HCT116 (cell line): Measurements from ENCODE around the gene KLHL22. TPM values are rescaled to one million over a fixed set of nuclear protein-coding genes. Genes with fewer than 3 reads are reported as not detected.
A peak's percentile ranks its signal among the peaks of the same experiment; 100 is the strongest.

Experiments
- ATAC-seq: fragments of 200-7000 bp; cut with Tn5 transposase; 2 replicates; pipeline ENCODE4 v1.9.1; 2020; ENCODE audit warnings: mild to moderate bottlenecking, moderate library complexity
- BruUV-seq: library from RNA; stranded (reverse); fragments of 400-500 nt; replicated peaks from 2 replicates; lab custom pipeline; 2021; lab: Mats Ljungman, UMichigan
- CTCF ChIA-PET: fragments of 300-600 bp; sonication (Branson Sonifier 250); formaldehyde crosslinking; loops from one replicate; lab custom pipeline; 2021; ENCODE audit warnings: antibody characterized with exemption; lab: Charles Lee
- POLR2A ChIA-PET: fragments of 300-600, 350-600 bp; sonication (Branson Sonifier 250); formaldehyde crosslinking; loops from one replicate; lab custom pipeline; 2021; ENCODE audit warnings: antibody characterized with exemption; lab: Charles Lee
- RAD21 ChIA-PET, 2 experiments: fragments of 300-600 bp; sonication (Branson Sonifier 250); formaldehyde crosslinking; loops; one replicate each; lab custom pipeline; 2023; ENCODE audit warnings: low total read pairs in 2 of 2; ENCODE audit not compliant: uncharacterized antibody in 2 of 2, unreplicated experiment in 2 of 2, low non-redundant PET in 1 of 2; lab: Charles Lee
- DNase-seq: peaks from one replicate; pipeline ENCODE4 v3.0.0-alpha.2; 2010; ENCODE audit warnings: low read depth, low spot score
- H2AFZ ChIP-seq: fragments of 200-600 bp; shearing (Covaris generic), sonication (generic); 2 replicates; pipeline ENCODE4 v1.6.1; 2017; ENCODE audit warnings: low read depth, mixed run types, mixed read lengths, antibody characterized with exemption, low read length; ENCODE audit not compliant: poor library complexity, severe bottlenecking
- H3K27ac ChIP-seq: 2 replicates; pipeline ENCODE4 v1.5.1; 2012; ENCODE audit warnings: low read depth, low read length
- H3K27me3 ChIP-seq: fragments of 200-600 bp; sonication (generic); 2 replicates; pipeline ENCODE4 v1.6.1; 2016; ENCODE audit warnings: mixed run types, low read length, mixed read lengths; ENCODE audit not compliant: insufficient read depth
- H3K36me3 ChIP-seq, 2 experiments: fragments of 200-500 bp in 1 of 2; fragments of 200-600 bp in 1 of 2; sonication (Bioruptor generic) in 1 of 2; sonication (generic) in 1 of 2; 2 replicates each; pipeline versions ENCODE4 v1.5.1 to v1.6.1; 2014 to 2016; ENCODE audit warnings: low read length in 2 of 2, inconsistent platforms in 1 of 2, mixed read lengths in 1 of 2, mixed run types in 1 of 2; ENCODE audit not compliant: insufficient read depth in 2 of 2, control insufficient read depth in 1 of 2
- H3K4me1 ChIP-seq, 2 experiments: fragments of 200-600 bp in 1 of 2; sonication (generic) in 1 of 2; 2 replicates each; pipeline versions ENCODE4 v1.5.1 to v1.6.1; 2012 to 2017; ENCODE audit warnings: low read length in 2 of 2, inconsistent platforms in 1 of 2, mild to moderate bottlenecking in 1 of 2, mixed read lengths in 1 of 2, mixed run types in 1 of 2, moderate library complexity in 1 of 2; ENCODE audit not compliant: insufficient read depth in 2 of 2, control insufficient read depth in 1 of 2
- H3K4me2 ChIP-seq: fragments of 200-600 bp; sonication (generic); 2 replicates; pipeline ENCODE4 v1.6.1; 2017; ENCODE audit warnings: mixed run types, low read length, mixed read lengths
- H3K4me3 ChIP-seq, 2 experiments: fragments of 200-600 bp in 1 of 2; sonication (generic) in 1 of 2; replicated peaks in 1 of 2; 2 replicates each; pipeline ENCODE4 v1.5.1; 2011 to 2016; ENCODE audit warnings: low read length in 2 of 2, control low read depth in 1 of 2, low read depth in 1 of 2, mild to moderate bottlenecking in 1 of 2, mixed read lengths in 1 of 2, mixed run types in 1 of 2
- H3K79me2 ChIP-seq: fragments of 200-600 bp; sonication (generic); 2 replicates; pipeline ENCODE4 v1.6.1; 2017; ENCODE audit warnings: mild to moderate bottlenecking, mixed run types, low read length, moderate library complexity, mixed read lengths; ENCODE audit not compliant: insufficient read depth
- H3K9ac ChIP-seq: fragments of 200-600 bp; sonication (generic); 2 replicates; pipeline ENCODE4 v1.6.1; 2016; ENCODE audit warnings: low read length, mixed read lengths
- H3K9me2 ChIP-seq: fragments of 200-600 bp; sonication (generic), shearing (Covaris generic); 2 replicates; pipeline ENCODE4 v1.6.1; 2017; ENCODE audit warnings: mixed run types, mild to moderate bottlenecking, moderate library complexity; ENCODE audit not compliant: insufficient read depth
- H3K9me3 ChIP-seq, 2 experiments: fragments of 200-500 bp in 1 of 2; fragments of 200-600 bp in 1 of 2; sonication (Bioruptor generic) in 1 of 2; sonication (generic) in 1 of 2; 2 replicates each; pipeline ENCODE4 v1.6.1; 2014 to 2017; ENCODE audit warnings: low read length in 2 of 2, mixed read lengths in 2 of 2, inconsistent platforms in 1 of 2, low read depth in 1 of 2, mild to moderate bottlenecking in 1 of 2, mixed run types in 1 of 2, moderate library complexity in 1 of 2; ENCODE audit not compliant: control insufficient read depth in 1 of 2, insufficient read depth in 1 of 2
- H4K20me1 ChIP-seq: fragments of 200-600 bp; sonication (generic), shearing (Covaris generic); 2 replicates; pipeline ENCODE4 v1.6.1; 2017; ENCODE audit warnings: mixed run types, mild to moderate bottlenecking, moderate library complexity; ENCODE audit not compliant: insufficient read depth
- ATF3 ChIP-seq: IDR thresholded peaks from 2 replicates; pipeline ENCODE4 v1.6.1; 2012
- CBX3 ChIP-seq: IDR thresholded peaks from 2 replicates; pipeline ENCODE4 v1.6.1; 2012; ENCODE audit warnings: low read depth
- CEBPB ChIP-seq: IDR thresholded peaks from 2 replicates; pipeline ENCODE4 v1.6.1; 2012; ENCODE audit warnings: low read depth
- EGR1 ChIP-seq: IDR thresholded peaks from 2 replicates; pipeline ENCODE4 v1.6.1; 2012; ENCODE audit warnings: low read depth
- ELF1 ChIP-seq: IDR thresholded peaks from 2 replicates; pipeline ENCODE4 v1.6.1; 2012; ENCODE audit warnings: low read depth, borderline replicate concordance
- EZH2 ChIP-seq: fragments of 200-600 bp; sonication (generic); IDR thresholded peaks from 2 replicates; pipeline ENCODE4 v1.6.1; 2017; ENCODE audit warnings: antibody characterized with exemption, mixed run types
- EZH2phosphoT487 ChIP-seq: fragments of 200-600 bp; IDR thresholded peaks from 2 replicates; pipeline ENCODE4 v1.6.1; 2018; ENCODE audit warnings: antibody characterized with exemption, borderline replicate concordance
- FOSL1 ChIP-seq: IDR thresholded peaks from 2 replicates; pipeline ENCODE4 v1.6.1; 2012; ENCODE audit warnings: low read depth
- JUND ChIP-seq: IDR thresholded peaks from 2 replicates; pipeline ENCODE4 v1.6.1; 2012
- POLR2A ChIP-seq: IDR thresholded peaks from 2 replicates; pipeline ENCODE4 v1.7.0; 2011; ENCODE audit warnings: borderline replicate concordance; ENCODE audit not compliant: insufficient read depth, insufficient read length; ENCODE audit errors: extremely low read depth
- TCF7L2 ChIP-seq: IDR thresholded peaks from 2 replicates; pipeline ENCODE4 v1.7.0; 2011; ENCODE audit warnings: borderline replicate concordance, inconsistent platforms; ENCODE audit not compliant: insufficient read depth, insufficient read length; ENCODE audit errors: extremely low read depth
- YY1 ChIP-seq: IDR thresholded peaks from 2 replicates; pipeline ENCODE4 v1.6.1; 2011; ENCODE audit warnings: low read length, low read depth, moderate library complexity, mild to moderate bottlenecking; ENCODE audit not compliant: insufficient replicate concordance; ENCODE audit errors: extremely low read depth
- ZBTB33 ChIP-seq: IDR thresholded peaks from 2 replicates; pipeline ENCODE4 v1.6.1; 2011; ENCODE audit warnings: mild to moderate bottlenecking, low read length, moderate library complexity; ENCODE audit not compliant: insufficient replicate concordance; ENCODE audit errors: extremely low read depth
- intact Hi-C: fragments of 100-400 bp; cut with micrococcal nuclease; formaldehyde crosslinking; loops from 2 replicates; pipeline ENCODE4 v1.10.0; 2022
- total RNA-seq: library from RNA; stranded (reverse); gene quantifications from one replicate; pipeline ENCODE4 v1.2.1, GENCODE V29; 2021; ENCODE audit not compliant: unreplicated experiment
- TF ChIP-seq, protein P1 (sequence below): IDR thresholded peaks from 2 replicates; pipeline ENCODE4 v1.6.1; 2012; ENCODE audit warnings: low read depth
- TF ChIP-seq, protein P2 (sequence below), 3 experiments: fragments of 200-600 bp in 1 of 3; sonication (generic) in 1 of 3; IDR thresholded peaks in 2 of 3; conservative IDR thresholded peaks in 1 of 3; 2 replicates each; pipeline ENCODE4 v1.5.1; 2012 to 2017; ENCODE audit warnings: low read depth in 2 of 3, low read length in 2 of 3, antibody characterized with exemption in 1 of 3, borderline replicate concordance in 1 of 3, control low read depth in 1 of 3, mild to moderate bottlenecking in 1 of 3, mixed read lengths in 1 of 3, mixed run types in 1 of 3, moderate library complexity in 1 of 3; ENCODE audit not compliant: insufficient read depth in 1 of 3
- TF ChIP-seq, protein P3 (sequence below): IDR thresholded peaks from 2 replicates; pipeline ENCODE4 v1.6.1; 2012

Gene KLHL22
- total RNA-seq, 1 experiment from 2014 or later = 16.4 TPM

GRCh38 chr22:20514658-20515406 is 19.2 kb upstream of the KLHL22 start:
- no TSS peak for BruUV-seq

More at GRCh38 chr22:20514658-20515406, 19.2 kb upstream of the KLHL22 start:
- no peak overlapping the region for H3K9ac ChIP-seq
- no peaks in the 10 kb centered on the region for H3K27me3 ChIP-seq
- ATAC-seq (0 out of 2 replicates have a peak, but pooled peaks have one; percentile 6), DNase-seq (no peak)
- no peaks in the 10 kb centered on the region for H3K9me2 ChIP-seq
- CTCF ChIA-PET = interaction anchor here (0.7 kb wide), 1 partner anchor 54 kb away, joined by 3 read pairs; no protein-coding TSS in a partner anchor
- no peak overlapping the region for H3K4me3 ChIP-seq
- intact Hi-C loops = no loop called here
- TF ChIP-seq, protein P1, sequence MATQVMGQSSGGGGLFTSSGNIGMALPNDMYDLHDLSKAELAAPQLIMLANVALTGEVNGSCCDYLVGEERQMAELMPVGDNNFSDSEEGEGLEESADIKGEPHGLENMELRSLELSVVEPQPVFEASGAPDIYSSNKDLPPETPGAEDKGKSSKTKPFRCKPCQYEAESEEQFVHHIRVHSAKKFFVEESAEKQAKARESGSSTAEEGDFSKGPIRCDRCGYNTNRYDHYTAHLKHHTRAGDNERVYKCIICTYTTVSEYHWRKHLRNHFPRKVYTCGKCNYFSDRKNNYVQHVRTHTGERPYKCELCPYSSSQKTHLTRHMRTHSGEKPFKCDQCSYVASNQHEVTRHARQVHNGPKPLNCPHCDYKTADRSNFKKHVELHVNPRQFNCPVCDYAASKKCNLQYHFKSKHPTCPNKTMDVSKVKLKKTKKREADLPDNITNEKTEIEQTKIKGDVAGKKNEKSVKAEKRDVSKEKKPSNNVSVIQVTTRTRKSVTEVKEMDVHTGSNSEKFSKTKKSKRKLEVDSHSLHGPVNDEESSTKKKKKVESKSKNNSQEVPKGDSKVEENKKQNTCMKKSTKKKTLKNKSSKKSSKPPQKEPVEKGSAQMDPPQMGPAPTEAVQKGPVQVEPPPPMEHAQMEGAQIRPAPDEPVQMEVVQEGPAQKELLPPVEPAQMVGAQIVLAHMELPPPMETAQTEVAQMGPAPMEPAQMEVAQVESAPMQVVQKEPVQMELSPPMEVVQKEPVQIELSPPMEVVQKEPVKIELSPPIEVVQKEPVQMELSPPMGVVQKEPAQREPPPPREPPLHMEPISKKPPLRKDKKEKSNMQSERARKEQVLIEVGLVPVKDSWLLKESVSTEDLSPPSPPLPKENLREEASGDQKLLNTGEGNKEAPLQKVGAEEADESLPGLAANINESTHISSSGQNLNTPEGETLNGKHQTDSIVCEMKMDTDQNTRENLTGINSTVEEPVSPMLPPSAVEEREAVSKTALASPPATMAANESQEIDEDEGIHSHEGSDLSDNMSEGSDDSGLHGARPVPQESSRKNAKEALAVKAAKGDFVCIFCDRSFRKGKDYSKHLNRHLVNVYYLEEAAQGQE = no peak
- no peak for TF ChIP-seq YY1
- no peak for TF ChIP-seq FOSL1
- no peak for TF ChIP-seq EZH2
- no peak for TF ChIP-seq POLR2A
- no peak for TF ChIP-seq ELF1
- TF ChIP-seq CBX3 = no peak
- TF ChIP-seq ZBTB33 = no peak
- TF ChIP-seq, protein P2, sequence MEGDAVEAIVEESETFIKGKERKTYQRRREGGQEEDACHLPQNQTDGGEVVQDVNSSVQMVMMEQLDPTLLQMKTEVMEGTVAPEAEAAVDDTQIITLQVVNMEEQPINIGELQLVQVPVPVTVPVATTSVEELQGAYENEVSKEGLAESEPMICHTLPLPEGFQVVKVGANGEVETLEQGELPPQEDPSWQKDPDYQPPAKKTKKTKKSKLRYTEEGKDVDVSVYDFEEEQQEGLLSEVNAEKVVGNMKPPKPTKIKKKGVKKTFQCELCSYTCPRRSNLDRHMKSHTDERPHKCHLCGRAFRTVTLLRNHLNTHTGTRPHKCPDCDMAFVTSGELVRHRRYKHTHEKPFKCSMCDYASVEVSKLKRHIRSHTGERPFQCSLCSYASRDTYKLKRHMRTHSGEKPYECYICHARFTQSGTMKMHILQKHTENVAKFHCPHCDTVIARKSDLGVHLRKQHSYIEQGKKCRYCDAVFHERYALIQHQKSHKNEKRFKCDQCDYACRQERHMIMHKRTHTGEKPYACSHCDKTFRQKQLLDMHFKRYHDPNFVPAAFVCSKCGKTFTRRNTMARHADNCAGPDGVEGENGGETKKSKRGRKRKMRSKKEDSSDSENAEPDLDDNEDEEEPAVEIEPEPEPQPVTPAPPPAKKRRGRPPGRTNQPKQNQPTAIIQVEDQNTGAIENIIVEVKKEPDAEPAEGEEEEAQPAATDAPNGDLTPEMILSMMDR (IDR thresholded peaks at IDR 0.05 in 2 of 3, conservative IDR thresholded peaks at IDR 0.05 in 1 of 3; ENCODE audit: borderline replicate concordance in 1 of 3, insufficient read depth in 1 of 3, low read depth in 2 of 3, low read length in 2 of 3) = no peak
- TF ChIP-seq CEBPB = no peak
- TF ChIP-seq ATF3 = no peak
- no peak for TF ChIP-seq EZH2phosphoT487
- TF ChIP-seq TCF7L2 = no peak
- TF ChIP-seq EGR1 = no peak
- no peak for TF ChIP-seq JUND
- TF ChIP-seq, protein P3, sequence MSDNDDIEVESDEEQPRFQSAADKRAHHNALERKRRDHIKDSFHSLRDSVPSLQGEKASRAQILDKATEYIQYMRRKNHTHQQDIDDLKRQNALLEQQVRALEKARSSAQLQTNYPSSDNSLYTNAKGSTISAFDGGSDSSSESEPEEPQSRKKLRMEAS = no peak
- RAD21 ChIA-PET = no interaction called here
- H3K9me3 ChIP-seq = no peaks in the 10 kb centered on the region
- H2AFZ ChIP-seq = no peak overlapping the region
- POLR2A ChIA-PET = interaction anchor here (1.6 kb wide), 1 partner anchor 16 kb away, joined by 3 read pairs; no protein-coding TSS in a partner anchor
- H3K79me2 ChIP-seq = peaks cover 98% of the 10 kb centered on the region
- no peaks in the 10 kb centered on the region; the same call in 1 of the 2 replicates for H4K20me1 ChIP-seq
- peaks cover 6 to 11% of the 10 kb centered on the region in 2 experiments; a peak in 1 of 4 replicates for H3K36me3 ChIP-seq
- H3K4me2 ChIP-seq = no peak overlapping the region
- H3K4me1 ChIP-seq = peaks cover 13 to 37% of the 10 kb centered on the region in 2 experiments
- H3K27ac ChIP-seq = no peak overlapping the region
